Panc1 (cell line): ENCODE data around the gene GLIS2. TPM values are rescaled to one million over a fixed set of nuclear protein-coding genes. Genes with fewer than 3 reads are reported as not detected.

ENCODE experiments used
- ATAC-seq: fragments of 200-7000 bp; cut with Tn5 transposase; 2 replicates; pipeline ENCODE4 v1.9.1; 2020; ENCODE audit warnings: mild to moderate bottlenecking, moderate library complexity
- BruUV-seq: library from RNA; stranded (reverse); fragments of 400-500 nt; replicated peaks from 2 replicates; lab custom pipeline; 2021; lab: Mats Ljungman, UMichigan
- CTCF ChIA-PET: fragments of 300-600 bp; sonication (Branson Sonifier 250); formaldehyde crosslinking; loops from one replicate; lab custom pipeline; 2022; ENCODE audit warnings: antibody characterized with exemption; lab: Charles Lee
- POLR2A ChIA-PET: fragments of 300-600 bp; sonication (Branson Sonifier 250); formaldehyde crosslinking; loops from one replicate; lab custom pipeline; 2022; ENCODE audit warnings: antibody characterized with exemption; lab: Charles Lee
- DNase-seq: peaks from one replicate; pipeline ENCODE4 v3.0.0-alpha.2; 2010; ENCODE audit warnings: low read depth, low spot score
- H3K27ac ChIP-seq: 2 replicates; pipeline ENCODE4 v1.5.1; 2011; ENCODE audit warnings: mild to moderate bottlenecking, low read length, inconsistent platforms
- H3K27me3 ChIP-seq: fragments of 200-500 bp; sonication (Bioruptor generic); 2 replicates; pipeline ENCODE4 v1.6.0; 2014; ENCODE audit warnings: low read length, inconsistent platforms; ENCODE audit not compliant: control insufficient read depth, insufficient read depth
- H3K36me3 ChIP-seq: fragments of 200-500 bp; sonication (Bioruptor generic); 2 replicates; pipeline ENCODE4 v1.5.1; 2014; ENCODE audit warnings: inconsistent platforms, mild to moderate bottlenecking, low read length, moderate library complexity; ENCODE audit not compliant: control insufficient read depth, insufficient read depth
- H3K4me1 ChIP-seq: 2 replicates; pipeline ENCODE4 v1.5.1; 2011; ENCODE audit warnings: inconsistent platforms, mild to moderate bottlenecking, low read length, moderate library complexity; ENCODE audit not compliant: control insufficient read depth, insufficient read depth
- H3K4me3 ChIP-seq, 2 experiments: 2 replicates each; pipeline ENCODE4 v1.5.1; 2011 to 2012; ENCODE audit warnings: low read depth in 2 of 2, low read length in 2 of 2, mild to moderate bottlenecking in 2 of 2, inconsistent platforms in 1 of 2, moderate library complexity in 1 of 2
- H3K9me3 ChIP-seq: fragments of 200-500 bp; sonication (Bioruptor generic); 2 replicates; pipeline ENCODE4 v1.5.1; 2014; ENCODE audit warnings: low read depth, mild to moderate bottlenecking, inconsistent platforms, low read length, moderate library complexity; ENCODE audit not compliant: control insufficient read depth, insufficient read depth
- POLR2AphosphoS5 ChIP-seq: IDR thresholded peaks from 2 replicates; pipeline ENCODE4 v1.6.1; 2012; ENCODE audit warnings: mild to moderate bottlenecking, low read depth, low read length, moderate library complexity
- SIN3A ChIP-seq: IDR thresholded peaks from 2 replicates; pipeline ENCODE4 v1.6.1; 2012; ENCODE audit warnings: low read depth, mild to moderate bottlenecking, low read length, moderate library complexity, borderline replicate concordance; ENCODE audit not compliant: insufficient read depth
- TCF7L2 ChIP-seq: IDR thresholded peaks from 2 replicates; pipeline ENCODE4 v1.6.1; 2011; ENCODE audit warnings: mild to moderate bottlenecking, low read depth, low read length, inconsistent platforms
- in situ Hi-C: cut with HindIII; loops from 2 replicates; pipeline ENCODE4 v1.10.0; 2016; ENCODE audit warnings: low sequenced_read_pairs, low pct_unique_long_range_greater_than_20kb
- intact Hi-C: fragments of 100-400 bp; cut with micrococcal nuclease; formaldehyde crosslinking; loops from one replicate; pipeline ENCODE4 v1.10.0; 2022; ENCODE audit not compliant: unreplicated experiment
- total RNA-seq: library from RNA; stranded (reverse); gene quantifications from one replicate; pipeline ENCODE4 v1.2.1, GENCODE V29; 2021; ENCODE audit not compliant: unreplicated experiment
- TF ChIP-seq, protein P1 (sequence below), 2 experiments: IDR thresholded peaks; 2 replicates each; pipeline ENCODE4 v1.6.1; 2011 to 2012; ENCODE audit warnings: low read depth in 2 of 2, control low read depth in 1 of 2, low read length in 1 of 2, mild to moderate bottlenecking in 1 of 2, moderate library complexity in 1 of 2; ENCODE audit not compliant: insufficient read depth in 1 of 2
- TF ChIP-seq, protein P2 (sequence below): fragments of 450-650 bp; IDR thresholded peaks from 2 replicates; pipeline ENCODE4 v1.5.1; 2017; ENCODE audit warnings: mild to moderate bottlenecking

Gene GLIS2
- total RNA-seq, 1 experiment from 2014 or later: 87.3 TPM

DNA sequence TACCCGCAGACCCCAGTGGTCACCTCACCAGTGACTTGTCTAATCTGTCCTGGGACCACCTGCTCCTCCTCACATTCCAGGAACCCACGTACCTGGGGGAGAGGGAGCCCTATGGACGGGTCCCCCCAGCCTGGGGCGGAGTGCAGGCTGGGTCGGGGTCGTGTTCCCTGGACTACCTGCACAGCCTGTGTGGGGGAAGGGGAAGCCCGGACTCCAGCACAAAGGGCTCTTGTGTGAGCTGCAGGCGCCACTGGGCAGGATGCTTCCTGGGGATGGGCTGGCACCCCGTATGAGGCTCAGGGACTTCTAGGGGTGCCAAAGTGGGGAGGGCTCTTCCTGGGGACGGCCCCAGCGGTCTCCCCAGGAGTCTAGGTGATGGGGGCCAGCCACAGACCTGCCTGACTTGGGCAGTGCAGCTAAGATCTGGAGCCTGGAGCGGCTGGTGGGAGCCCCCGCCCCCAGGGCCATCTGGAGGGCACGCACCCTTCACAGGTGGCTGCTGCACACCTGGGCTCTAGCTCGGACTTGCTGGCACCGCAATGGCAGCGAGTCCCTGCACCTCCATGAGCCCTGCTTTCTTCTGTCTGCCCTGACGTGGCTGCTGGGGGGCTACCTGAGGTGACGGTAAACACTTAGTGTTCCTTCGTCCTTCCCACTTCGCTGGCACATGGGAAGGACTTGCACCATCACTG, 63.3 kb downstream of the GLIS2 start:
- Histone ChIP-seq H3K27me3 (no peaks in the 10 kb centered on the region), H3K4me3 (no peak overlapping the region), H3K9me3 (no peaks in the 10 kb centered on the region), H3K36me3 (no peaks in the 10 kb centered on the region), H3K27ac (no peak overlapping the region), H3K4me1 (peaks cover 64% of the 10 kb centered on the region)
- intact Hi-C loops: no loop called here
- CTCF ChIA-PET: interaction anchor here (0.6 to 2.5 kb wide), 4 partner anchors 20 to 124 kb away, joined by 3 to 8 read pairs (median 6); no protein-coding TSS in a partner anchor
- TF ChIP-seq, protein P1, sequence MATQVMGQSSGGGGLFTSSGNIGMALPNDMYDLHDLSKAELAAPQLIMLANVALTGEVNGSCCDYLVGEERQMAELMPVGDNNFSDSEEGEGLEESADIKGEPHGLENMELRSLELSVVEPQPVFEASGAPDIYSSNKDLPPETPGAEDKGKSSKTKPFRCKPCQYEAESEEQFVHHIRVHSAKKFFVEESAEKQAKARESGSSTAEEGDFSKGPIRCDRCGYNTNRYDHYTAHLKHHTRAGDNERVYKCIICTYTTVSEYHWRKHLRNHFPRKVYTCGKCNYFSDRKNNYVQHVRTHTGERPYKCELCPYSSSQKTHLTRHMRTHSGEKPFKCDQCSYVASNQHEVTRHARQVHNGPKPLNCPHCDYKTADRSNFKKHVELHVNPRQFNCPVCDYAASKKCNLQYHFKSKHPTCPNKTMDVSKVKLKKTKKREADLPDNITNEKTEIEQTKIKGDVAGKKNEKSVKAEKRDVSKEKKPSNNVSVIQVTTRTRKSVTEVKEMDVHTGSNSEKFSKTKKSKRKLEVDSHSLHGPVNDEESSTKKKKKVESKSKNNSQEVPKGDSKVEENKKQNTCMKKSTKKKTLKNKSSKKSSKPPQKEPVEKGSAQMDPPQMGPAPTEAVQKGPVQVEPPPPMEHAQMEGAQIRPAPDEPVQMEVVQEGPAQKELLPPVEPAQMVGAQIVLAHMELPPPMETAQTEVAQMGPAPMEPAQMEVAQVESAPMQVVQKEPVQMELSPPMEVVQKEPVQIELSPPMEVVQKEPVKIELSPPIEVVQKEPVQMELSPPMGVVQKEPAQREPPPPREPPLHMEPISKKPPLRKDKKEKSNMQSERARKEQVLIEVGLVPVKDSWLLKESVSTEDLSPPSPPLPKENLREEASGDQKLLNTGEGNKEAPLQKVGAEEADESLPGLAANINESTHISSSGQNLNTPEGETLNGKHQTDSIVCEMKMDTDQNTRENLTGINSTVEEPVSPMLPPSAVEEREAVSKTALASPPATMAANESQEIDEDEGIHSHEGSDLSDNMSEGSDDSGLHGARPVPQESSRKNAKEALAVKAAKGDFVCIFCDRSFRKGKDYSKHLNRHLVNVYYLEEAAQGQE (IDR thresholded peaks at IDR 0.05; ENCODE audit: insufficient read depth in 1 of 2, low read depth in 2 of 2, low read length in 1 of 2): no peak
- ATAC-seq: no peak
- no peak for DNase-seq
- no TSS peak for BruUV-seq
- POLR2A ChIA-PET: no interaction called here
- in situ Hi-C loops: no loop called here

DNA sequence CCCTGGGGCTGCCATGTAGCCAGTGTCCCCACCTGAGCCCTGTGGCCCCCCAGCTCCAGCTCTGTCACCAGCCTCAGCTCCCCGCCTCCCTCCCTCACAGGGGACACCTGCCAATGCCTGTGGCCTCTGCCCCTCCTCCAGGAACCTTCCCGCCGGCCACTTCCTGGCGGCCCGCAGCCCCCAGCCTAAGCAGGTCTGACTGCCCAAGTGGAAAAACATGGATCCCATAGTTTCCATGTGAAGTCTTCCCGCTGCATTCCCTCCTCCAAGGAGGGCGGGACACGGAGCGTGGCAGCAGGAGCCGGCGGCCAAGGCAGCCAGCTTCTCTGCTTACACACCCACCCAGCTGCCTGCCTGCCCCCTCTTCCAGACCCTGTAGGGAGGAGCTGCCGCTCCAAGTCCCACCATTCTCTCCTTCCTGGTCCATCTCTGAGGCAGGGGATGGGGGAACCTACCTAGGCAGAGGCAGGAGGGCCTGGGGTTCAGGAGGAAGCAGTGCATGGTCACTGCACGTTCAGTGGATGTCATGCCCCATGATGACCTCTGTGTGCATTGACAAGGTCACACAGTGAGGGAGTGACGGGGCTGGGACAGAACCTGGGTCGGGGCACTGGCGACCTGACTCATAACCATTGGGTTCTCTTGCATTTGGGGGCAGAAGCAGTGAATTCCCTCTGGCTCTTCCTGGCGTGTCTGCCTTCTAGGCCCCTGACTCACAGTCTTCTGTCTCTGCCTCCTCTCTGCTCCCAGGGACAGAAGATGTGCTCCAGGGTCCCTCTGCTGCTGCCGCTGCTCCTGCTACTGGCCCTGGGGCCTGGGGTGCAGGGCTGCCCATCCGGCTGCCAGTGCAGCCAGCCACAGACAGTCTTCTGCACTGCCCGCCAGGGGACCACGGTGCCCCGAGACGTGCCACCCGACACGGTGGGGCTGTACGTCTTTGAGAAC, 64.5 kb downstream of the GLIS2 start:
- no peak overlapping the region for H3K27ac ChIP-seq
- POLR2A ChIA-PET: interaction anchor here (0.7 kb wide), 1 partner anchor 238 kb away, joined by 5 read pairs; no protein-coding TSS in a partner anchor
- BruUV-seq: no TSS peak
- peaks cover 52% of the 10 kb centered on the region for H3K4me1 ChIP-seq
- H3K27me3 ChIP-seq: no peaks in the 10 kb centered on the region
- no peaks in the 10 kb centered on the region for H3K36me3 ChIP-seq
- no peaks in the 10 kb centered on the region for H3K9me3 ChIP-seq
- intact Hi-C loops: no loop called here
- TF ChIP-seq POLR2AphosphoS5 (no peak), TCF7L2 (no peak), SIN3A (no peak)
- TF ChIP-seq, protein P1 (IDR thresholded peaks at IDR 0.05; ENCODE audit: insufficient read depth in 1 of 2, low read depth in 2 of 2, low read length in 1 of 2): no peak
- TF ChIP-seq, protein P2, sequence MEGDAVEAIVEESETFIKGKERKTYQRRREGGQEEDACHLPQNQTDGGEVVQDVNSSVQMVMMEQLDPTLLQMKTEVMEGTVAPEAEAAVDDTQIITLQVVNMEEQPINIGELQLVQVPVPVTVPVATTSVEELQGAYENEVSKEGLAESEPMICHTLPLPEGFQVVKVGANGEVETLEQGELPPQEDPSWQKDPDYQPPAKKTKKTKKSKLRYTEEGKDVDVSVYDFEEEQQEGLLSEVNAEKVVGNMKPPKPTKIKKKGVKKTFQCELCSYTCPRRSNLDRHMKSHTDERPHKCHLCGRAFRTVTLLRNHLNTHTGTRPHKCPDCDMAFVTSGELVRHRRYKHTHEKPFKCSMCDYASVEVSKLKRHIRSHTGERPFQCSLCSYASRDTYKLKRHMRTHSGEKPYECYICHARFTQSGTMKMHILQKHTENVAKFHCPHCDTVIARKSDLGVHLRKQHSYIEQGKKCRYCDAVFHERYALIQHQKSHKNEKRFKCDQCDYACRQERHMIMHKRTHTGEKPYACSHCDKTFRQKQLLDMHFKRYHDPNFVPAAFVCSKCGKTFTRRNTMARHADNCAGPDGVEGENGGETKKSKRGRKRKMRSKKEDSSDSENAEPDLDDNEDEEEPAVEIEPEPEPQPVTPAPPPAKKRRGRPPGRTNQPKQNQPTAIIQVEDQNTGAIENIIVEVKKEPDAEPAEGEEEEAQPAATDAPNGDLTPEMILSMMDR: no peak
- in situ Hi-C loops: no loop called here
- DNase-seq (no peak), ATAC-seq (no peak)
- no peak overlapping the region for H3K4me3 ChIP-seq
- CTCF ChIA-PET: interaction anchor here (1.0 to 1.3 kb wide), 2 partner anchors 21 kb away, joined by 3 to 7 read pairs; no protein-coding TSS in a partner anchor
